ENCODE results near the gene SHISAL2A.

GRCh38 chr1:52676249-52676903 lies 43.4 kb downstream of the SHISAL2A start:
- TF ChIP-seq CTCF (IDR thresholded peaks at IDR 0.05) (no peak), POLR2A (IDR thresholded peaks at IDR 0.05) (no peak)

Data from adrenal gland (tissue), 5 donors.